ENCODE results near the gene OCRL. TPM values are rescaled to one million over a fixed set of nuclear protein-coding genes. Genes with fewer than 3 reads are reported as not detected.

The OCRL gene
- total and polyA plus RNA-seq, 4 donors: 8.6 to 20.2 (median 14.0) TPM

DNA sequence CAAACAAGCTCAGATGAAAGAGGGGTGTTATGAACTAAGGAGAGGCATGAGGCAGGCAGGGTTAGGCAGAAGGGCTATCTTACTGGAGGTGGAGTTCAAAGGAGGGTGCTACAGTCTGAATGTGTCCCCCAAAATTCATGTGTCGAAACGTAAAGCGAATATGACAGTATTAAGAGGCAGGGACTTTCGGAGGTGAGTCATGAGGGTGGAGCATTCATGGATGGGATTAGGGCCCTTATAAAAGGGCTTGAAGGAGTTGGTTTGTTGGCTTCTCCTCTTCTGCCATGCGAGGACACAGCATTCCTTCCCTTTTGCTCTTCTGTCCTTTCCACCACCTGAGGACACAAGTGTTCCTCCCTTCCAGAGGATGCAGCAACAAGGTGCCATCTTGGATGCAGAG, 91.8 kb downstream of the OCRL start:
- TF ChIP-seq, protein P1, sequence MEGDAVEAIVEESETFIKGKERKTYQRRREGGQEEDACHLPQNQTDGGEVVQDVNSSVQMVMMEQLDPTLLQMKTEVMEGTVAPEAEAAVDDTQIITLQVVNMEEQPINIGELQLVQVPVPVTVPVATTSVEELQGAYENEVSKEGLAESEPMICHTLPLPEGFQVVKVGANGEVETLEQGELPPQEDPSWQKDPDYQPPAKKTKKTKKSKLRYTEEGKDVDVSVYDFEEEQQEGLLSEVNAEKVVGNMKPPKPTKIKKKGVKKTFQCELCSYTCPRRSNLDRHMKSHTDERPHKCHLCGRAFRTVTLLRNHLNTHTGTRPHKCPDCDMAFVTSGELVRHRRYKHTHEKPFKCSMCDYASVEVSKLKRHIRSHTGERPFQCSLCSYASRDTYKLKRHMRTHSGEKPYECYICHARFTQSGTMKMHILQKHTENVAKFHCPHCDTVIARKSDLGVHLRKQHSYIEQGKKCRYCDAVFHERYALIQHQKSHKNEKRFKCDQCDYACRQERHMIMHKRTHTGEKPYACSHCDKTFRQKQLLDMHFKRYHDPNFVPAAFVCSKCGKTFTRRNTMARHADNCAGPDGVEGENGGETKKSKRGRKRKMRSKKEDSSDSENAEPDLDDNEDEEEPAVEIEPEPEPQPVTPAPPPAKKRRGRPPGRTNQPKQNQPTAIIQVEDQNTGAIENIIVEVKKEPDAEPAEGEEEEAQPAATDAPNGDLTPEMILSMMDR (IDR thresholded peaks at IDR 0.05; ENCODE audit: control extremely low read depth, extremely low read depth): no peak
- Histone ChIP-seq H3K9me3 (ENCODE audit: control insufficient read depth in 4 of 4, insufficient read depth in 3 of 4, low read length in 3 of 4) (peaks cover 0 to 5% (median 0%) of the 10 kb centered on the region in 4 donors), H3K4me1 (ENCODE audit: control insufficient read depth in 5 of 5, insufficient read depth in 5 of 5, low read length in 5 of 5) (peaks cover 0 to 4% (median 0%) of the 10 kb centered on the region in 5 donors), H3K27me3 (ENCODE audit: control insufficient read depth in 3 of 3, insufficient read depth in 3 of 3, low read length in 2 of 3) (peaks cover 0 to 7% (median 4%) of the 10 kb centered on the region in 3 donors), H3K27ac (ENCODE audit: low read depth in 1 of 2, low read length in 1 of 2) (no peak overlapping the region), H3K4me3 (no peak overlapping the region), H3K36me3 (ENCODE audit: control insufficient read depth in 4 of 4, insufficient read depth in 4 of 4, low read length in 4 of 4) (no peaks in the 10 kb centered on the region), H3K9ac (ENCODE audit: insufficient read depth in 1 of 2, low read length in 2 of 2) (no peak overlapping the region)
- 80 to 94% methylated on average over 5 of the region's 5 CpGs for WGBS, 2 donors
- DNase-seq: no peak
- no peak for ATAC-seq (ENCODE audit: insufficient read depth, low FRiP score)

DNA sequence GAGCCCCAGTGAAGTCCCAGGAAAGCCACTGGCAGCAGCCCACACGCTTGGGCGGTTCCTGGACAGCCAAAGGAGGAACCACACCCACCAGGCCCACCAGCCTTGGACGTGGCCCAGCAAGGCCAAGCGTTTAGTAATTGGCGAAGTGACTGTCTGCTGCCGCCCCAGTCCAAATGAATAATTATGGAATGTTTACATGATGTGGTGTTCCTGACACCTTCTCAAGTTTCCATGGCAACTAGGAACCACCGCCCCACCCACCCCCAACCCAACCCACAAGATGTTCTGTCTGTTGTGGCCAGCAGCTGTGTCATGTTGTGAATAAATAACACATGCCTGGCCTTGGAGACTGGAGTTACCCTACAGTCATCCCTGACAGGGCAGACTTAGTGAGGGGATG, 92.4 kb downstream of the OCRL start:
- Histone ChIP-seq H3K4me1 (ENCODE audit: control insufficient read depth in 5 of 5, insufficient read depth in 5 of 5, low read length in 5 of 5) (peaks cover 0 to 4% (median 0%) of the 10 kb centered on the region in 5 donors), H3K4me3 (no peak overlapping the region), H3K27me3 (ENCODE audit: control insufficient read depth in 3 of 3, insufficient read depth in 3 of 3, low read length in 2 of 3) (peaks cover 0 to 7% (median 4%) of the 10 kb centered on the region in 3 donors), H3K9me3 (ENCODE audit: control insufficient read depth in 4 of 4, insufficient read depth in 3 of 4, low read length in 3 of 4) (peaks cover 0 to 5% (median 0%) of the 10 kb centered on the region in 4 donors), H3K27ac (ENCODE audit: low read depth in 1 of 2, low read length in 1 of 2) (no peak overlapping the region), H3K9ac (ENCODE audit: insufficient read depth in 1 of 2, low read length in 2 of 2) (no peak overlapping the region), H3K36me3 (ENCODE audit: control insufficient read depth in 4 of 4, insufficient read depth in 4 of 4, low read length in 4 of 4) (no peaks in the 10 kb centered on the region)
- ATAC-seq (ENCODE audit: insufficient read depth, low FRiP score) (no peak), DNase-seq (no peak)
- WGBS, 2 donors: 66 to 87% methylated on average over 7 of the region's 7 CpGs
- TF ChIP-seq, protein P1 (IDR thresholded peaks at IDR 0.05; ENCODE audit: control extremely low read depth, extremely low read depth): no peak

DNA sequence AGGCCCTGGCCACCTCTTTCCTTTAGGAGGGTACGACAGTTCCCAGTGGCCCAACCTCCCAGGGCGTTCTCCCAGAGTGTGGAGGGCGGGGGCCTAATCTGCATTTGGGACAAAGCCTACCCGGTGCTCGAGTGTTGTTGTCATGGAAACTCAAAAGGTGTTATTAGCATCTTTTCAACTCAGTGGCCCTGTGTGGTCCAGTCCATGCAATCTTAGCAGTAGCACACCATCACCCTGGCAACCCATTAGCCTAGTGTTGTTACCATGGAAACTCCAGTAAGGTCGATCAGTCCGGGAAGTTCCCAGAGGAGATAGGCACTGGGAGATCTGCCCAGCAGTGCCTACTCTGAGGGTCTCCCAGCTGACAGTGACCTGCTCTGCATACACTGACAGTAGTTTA, 94.5 kb downstream of the OCRL start:
- Histone ChIP-seq H3K27me3 (ENCODE audit: control insufficient read depth in 3 of 3, insufficient read depth in 3 of 3, low read length in 2 of 3) (peaks cover 0 to 7% (median 4%) of the 10 kb centered on the region in 3 donors), H3K9me3 (ENCODE audit: control insufficient read depth in 4 of 4, insufficient read depth in 3 of 4, low read length in 3 of 4) (peaks cover 0 to 5% (median 0%) of the 10 kb centered on the region in 4 donors), H3K36me3 (ENCODE audit: control insufficient read depth in 4 of 4, insufficient read depth in 4 of 4, low read length in 4 of 4) (no peaks in the 10 kb centered on the region), H3K9ac (ENCODE audit: insufficient read depth in 1 of 2, low read length in 2 of 2) (no peak overlapping the region), H3K4me3 (no peak overlapping the region), H3K27ac (ENCODE audit: low read depth in 1 of 2, low read length in 1 of 2) (no peak overlapping the region), H3K4me1 (ENCODE audit: control insufficient read depth in 5 of 5, insufficient read depth in 5 of 5, low read length in 5 of 5) (peaks cover 0 to 4% (median 0%) of the 10 kb centered on the region in 5 donors)
- DNase-seq (no peak), ATAC-seq (ENCODE audit: insufficient read depth, low FRiP score) (no peak)
- 66 to 87% methylated on average over 7 of the region's 7 CpGs for WGBS, 2 donors
- TF ChIP-seq, protein P1 (IDR thresholded peaks at IDR 0.05; ENCODE audit: control extremely low read depth, extremely low read depth): no peak

DNA sequence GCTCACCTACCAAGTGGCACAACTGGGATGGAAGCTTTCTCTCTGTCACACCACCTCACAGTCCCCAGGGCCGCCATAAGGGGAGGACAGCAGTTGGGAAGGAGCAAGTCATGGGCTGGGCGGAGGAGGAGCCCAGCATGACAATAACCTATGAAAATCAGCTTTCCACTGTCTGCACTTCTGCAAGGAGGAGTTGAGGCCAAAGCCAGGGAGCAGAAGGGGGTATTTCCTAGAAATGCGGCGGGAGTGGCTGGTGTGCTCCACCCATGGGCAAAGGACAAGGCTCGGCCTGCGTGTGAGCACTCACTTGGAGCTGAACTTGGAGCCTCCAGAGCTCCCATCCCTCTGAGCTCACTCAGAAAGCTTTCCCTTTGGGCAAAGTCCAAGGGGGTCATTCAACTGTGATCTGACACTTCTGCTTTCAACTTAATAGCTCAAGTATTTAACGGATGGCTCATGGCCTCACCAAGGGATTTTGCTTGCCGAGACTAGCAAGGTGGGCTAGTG, 96.2 kb downstream of the OCRL start:
- H3K4me3 ChIP-seq: no peak overlapping the region
- H3K36me3 ChIP-seq (ENCODE audit: control insufficient read depth in 4 of 4, insufficient read depth in 4 of 4, low read length in 4 of 4): no peaks in the 10 kb centered on the region
- TF ChIP-seq, protein P1 (IDR thresholded peaks at IDR 0.05; ENCODE audit: control extremely low read depth, extremely low read depth): no peak
- ATAC-seq (ENCODE audit: insufficient read depth, low FRiP score): no peak
- peaks cover 0 to 8% (median 0%) of the 10 kb centered on the region in 4 donors for H3K9me3 ChIP-seq (ENCODE audit: control insufficient read depth in 4 of 4, insufficient read depth in 3 of 4, low read length in 3 of 4)
- 76 to 91% methylated on average over 8 of the region's 8 CpGs for WGBS, 2 donors
- no peaks in the 10 kb centered on the region for H3K4me1 ChIP-seq (ENCODE audit: control insufficient read depth in 5 of 5, insufficient read depth in 5 of 5, low read length in 5 of 5)
- no peak overlapping the region for H3K27ac ChIP-seq (ENCODE audit: low read depth in 1 of 2, low read length in 1 of 2)
- H3K27me3 ChIP-seq (ENCODE audit: control insufficient read depth in 3 of 3, insufficient read depth in 3 of 3, low read length in 2 of 3): peaks cover 0 to 7% (median 4%) of the 10 kb centered on the region in 3 donors
- H3K9ac ChIP-seq (ENCODE audit: insufficient read depth in 1 of 2, low read length in 2 of 2): no peak overlapping the region
- DNase-seq: no peak

Data from lung (tissue), 12 donors.